HG02798 (cell line): ENCODE data around the gene ZNF423.
"Not testable (repeated sequence)": the region's sequence is repeated elsewhere in the genome, so short reads cannot be mapped to it uniquely, and the experiment has no call there.

Source experiments
- ATAC-seq: cut with Tn5 transposase; IDR thresholded peaks from one replicate; pipeline ENCODE4 v1.9.1; 2021; ENCODE audit warnings: mild to moderate bottlenecking; ENCODE audit not compliant: unreplicated experiment, poor library complexity

The ZNF423 gene

DNA sequence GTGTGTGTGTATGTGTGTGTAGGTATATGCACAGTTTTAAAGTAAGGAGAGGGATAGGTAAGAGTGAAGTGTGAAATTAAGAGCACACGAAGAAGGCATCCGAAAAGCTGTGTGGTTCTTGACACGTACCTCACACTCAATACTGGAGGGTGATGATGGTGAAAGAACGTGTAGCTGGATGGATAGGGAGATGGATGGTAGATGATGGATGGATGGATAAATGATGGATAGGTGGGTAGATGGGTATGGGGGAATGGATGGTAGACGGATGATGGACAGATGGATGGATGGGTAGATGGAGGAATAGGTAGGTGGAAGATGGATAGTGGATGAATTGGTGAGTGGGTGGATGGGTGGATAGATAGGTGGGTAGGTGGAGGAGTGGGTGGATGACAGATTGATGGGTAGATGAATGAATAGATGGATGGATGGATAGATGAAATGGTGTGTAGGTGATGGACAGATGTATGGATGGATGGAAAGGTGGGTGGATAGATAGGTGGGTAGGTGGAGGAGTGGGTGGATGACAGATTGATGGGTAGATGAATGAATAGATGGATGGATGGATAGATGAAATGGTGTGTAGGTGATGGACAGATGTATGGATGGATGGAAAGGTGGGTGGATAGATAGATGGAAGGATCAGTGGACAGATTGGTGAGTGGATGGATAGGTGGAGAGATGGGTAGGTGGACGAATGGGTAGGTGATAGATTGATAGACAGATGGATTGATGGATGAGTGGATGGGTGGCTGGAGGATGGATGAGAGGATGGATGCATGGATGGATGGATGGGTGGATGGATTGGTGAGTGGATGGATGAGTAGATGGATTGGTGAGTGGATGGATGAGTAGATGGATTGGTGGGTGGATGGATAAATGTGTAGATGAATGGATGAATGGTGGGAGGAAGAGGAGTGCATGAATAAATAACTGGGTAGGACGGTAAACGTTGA, 349.6 kb downstream of the ZNF423 start:
- not testable (repeated sequence) for ATAC-seq

- no peak for ATAC-seq
Measured at GRCh38 chr16:49505556-49505955, 350.4 kb downstream of the ZNF423 start.

DNA sequence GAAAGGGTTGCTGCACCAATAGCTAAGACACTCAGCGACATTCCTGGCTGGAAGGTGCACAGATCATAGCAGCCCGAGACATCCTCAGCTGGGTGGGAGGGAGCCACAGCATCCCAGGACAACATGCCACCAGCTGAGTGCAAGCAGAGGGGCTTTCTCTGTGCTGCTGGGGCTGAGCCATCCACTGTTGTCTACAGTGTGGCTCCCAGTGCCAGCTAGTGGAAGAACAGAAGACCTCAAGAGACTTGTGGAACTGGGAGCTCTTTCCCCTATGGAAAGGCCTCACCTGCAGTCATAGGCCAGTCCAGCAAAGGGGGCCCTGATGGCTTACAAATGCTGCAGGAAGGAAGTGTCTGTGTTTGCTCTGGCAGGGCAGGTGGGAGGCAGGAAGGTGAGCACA, 351.3 kb downstream of the ZNF423 start:
- no peak for ATAC-seq

- no peak for ATAC-seq
Measured at GRCh38 chr16:49504023-49504364, 351.9 kb downstream of the ZNF423 start.

DNA sequence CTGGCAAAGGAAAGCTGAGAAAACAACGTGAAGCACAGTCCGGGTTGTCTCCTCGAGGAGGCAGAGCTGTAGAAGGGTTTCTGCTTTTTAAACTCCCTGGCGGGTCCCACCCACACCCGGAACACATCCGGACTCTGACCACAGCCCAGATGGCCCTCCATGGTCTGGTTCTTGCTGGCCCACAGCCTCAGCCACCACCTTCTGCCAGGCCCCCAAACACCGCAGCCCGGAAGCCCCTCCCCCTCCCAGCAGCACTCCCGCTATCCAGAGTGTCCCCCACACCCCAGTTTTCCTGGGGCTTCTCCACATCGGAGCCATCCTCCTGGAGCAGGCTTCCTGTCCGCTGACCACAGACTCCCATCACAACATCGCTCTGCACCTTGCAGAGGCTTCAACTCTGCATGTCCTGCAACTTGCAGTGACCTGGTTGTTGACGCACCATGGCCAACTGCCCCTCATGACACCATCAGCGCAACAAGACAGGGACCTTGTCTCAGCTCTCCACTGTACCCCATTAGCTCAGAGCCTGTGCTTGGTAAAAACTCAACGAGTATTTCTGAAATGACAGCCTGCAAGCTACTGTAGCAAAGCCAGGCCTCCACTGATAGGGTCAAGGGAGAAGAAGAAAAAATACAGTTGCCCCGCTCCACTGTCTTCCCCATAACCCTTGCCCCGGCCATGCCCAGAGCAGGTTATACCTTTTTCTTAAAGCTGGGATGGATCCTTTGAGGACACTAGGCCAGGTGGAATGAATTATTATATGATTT, 352.5 kb downstream of the ZNF423 start:
- peak; percentile 75 for ATAC-seq

- no peak for ATAC-seq
Measured at GRCh38 chr16:49502136-49502881, 353.6 kb downstream of the ZNF423 start.

- ATAC-seq, result no peak
Measured at GRCh38 chr16:49499869-49500610, 355.9 kb downstream of the ZNF423 start.

GRCh38 chr16:49499414-49499785, 356.5 kb downstream of the ZNF423 start:
- no peak for ATAC-seq

DNA sequence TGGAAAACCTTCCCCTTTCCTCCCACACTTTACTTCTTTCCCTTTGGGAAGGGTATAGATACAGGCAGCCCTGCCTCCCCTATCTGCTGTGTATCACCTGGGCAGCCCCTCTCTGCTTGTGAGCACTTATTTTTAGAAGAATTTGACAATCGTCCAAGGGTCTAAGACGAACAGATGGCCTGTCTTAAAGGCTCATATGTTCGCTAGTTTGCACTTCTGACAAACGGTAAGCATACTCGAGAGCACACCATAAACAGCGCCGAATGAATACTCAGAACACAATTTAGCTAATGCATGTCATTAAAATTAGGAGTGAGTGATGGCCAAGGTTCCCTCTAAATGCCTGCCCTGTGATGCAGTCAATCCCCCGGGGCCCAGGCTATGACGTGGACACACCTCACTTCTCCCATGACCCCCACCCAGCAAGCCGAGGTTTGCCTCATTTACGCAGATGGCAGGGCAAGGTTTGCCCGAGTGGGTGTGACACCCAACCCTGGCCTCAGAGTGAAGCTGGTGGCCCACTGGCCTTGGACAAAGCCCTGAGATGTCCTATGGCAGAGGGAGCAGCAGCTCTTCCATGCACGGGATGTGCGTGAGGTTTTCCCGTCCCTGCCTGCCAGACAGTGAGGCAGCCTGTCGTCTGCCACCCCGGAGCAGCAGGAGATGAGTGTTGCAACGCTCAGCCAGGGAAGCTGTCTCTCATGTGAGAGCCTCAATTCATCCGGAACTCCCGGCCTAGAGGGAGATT, 357.1 kb downstream of the ZNF423 start:
- ATAC-seq, result no peak

GRCh38 chr16:49498264-49498663, 357.6 kb downstream of the ZNF423 start:
- ATAC-seq, result no peak

DNA sequence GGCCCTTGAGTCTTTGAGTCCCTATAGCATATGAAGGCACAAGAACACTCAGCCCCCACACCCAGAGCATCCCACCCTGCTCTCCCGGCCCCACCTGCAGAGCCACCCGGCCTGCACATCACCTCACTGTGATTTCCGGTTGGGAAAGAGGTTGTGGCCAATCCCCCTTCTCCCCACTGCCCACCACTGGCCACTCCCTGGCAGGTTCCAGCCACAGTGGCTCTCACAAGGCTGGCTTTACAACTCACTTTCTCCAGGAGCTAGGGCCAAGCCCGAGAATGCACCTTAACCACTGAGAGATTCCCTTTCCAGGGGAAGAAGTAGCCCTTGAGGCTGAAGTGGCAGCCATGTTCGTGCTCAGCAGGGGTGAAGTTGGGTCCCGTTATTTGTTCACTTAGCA, 358.4 kb downstream of the ZNF423 start:
- no peak for ATAC-seq

DNA sequence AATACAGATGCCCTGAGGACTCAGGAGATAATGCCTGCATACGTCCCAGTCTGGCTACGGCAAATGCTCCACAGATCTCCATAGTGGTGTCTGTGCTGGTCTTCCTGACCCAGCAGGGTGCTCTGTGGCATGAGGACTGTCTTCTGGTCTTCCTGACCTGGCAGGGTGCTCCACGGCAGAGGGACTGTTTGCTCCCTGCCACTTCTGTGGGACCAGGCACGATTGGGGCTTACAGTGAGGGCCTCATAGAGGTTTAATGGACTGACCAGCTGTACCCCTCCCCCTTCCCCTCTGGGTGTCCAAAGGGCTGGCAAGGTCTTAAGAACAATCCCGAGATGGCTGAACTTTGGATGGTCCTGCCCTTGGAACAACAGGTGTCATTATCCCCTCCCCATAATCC, 359.3 kb downstream of the ZNF423 start:
- ATAC-seq, result no peak

- no peak for ATAC-seq
Measured at GRCh38 chr16:49495596-49496355, 360.1 kb downstream of the ZNF423 start.

GRCh38 chr16:49494891-49495566, 360.9 kb downstream of the ZNF423 start:
- ATAC-seq, result no peak

- ATAC-seq, result no peak
Measured at GRCh38 chr16:49494474-49494873, 361.4 kb downstream of the ZNF423 start.

- no peak for ATAC-seq
Measured at GRCh38 chr16:49493836-49494235, 362.1 kb downstream of the ZNF423 start.

- ATAC-seq, result no peak
Measured at GRCh38 chr16:49492896-49493626, 362.9 kb downstream of the ZNF423 start.
